ENCODE measurements around the gene ZSCAN29.

ZSCAN29 gene

GRCh38 chr15:43370975-43371974 lies at the start of gene ZSCAN29, which contains the start of gene TUBGCP4:
ZSCAN29 (minus strand) TSS chr15:43371043; CDS start chr15:43369913, 1,130 bp downstream.
TUBGCP4 (plus strand) TSS chr15:43371101; CDS start chr15:43371355, 254 bp downstream.
- peak; percentile 83 for TF ChIP-seq TAF1 (IDR thresholded peaks at IDR 0.05; ENCODE audit: low read depth)
- TF ChIP-seq CREB1 (IDR thresholded peaks at IDR 0.05; ENCODE audit: low read depth) = no peak
- 0 out of 2 replicates have a peak, but pooled peaks have one; percentile 9 for TF ChIP-seq USF1 (IDR thresholded peaks at IDR 0.05)
- TF ChIP-seq ZBTB7A (IDR thresholded peaks at IDR 0.05; ENCODE audit: low read depth) = peak; percentile 85
- TF ChIP-seq YY1 (IDR thresholded peaks at IDR 0.05; ENCODE audit: low read depth) = peak; percentile 26; the same call in 1 of the 2 replicates

DNA sequence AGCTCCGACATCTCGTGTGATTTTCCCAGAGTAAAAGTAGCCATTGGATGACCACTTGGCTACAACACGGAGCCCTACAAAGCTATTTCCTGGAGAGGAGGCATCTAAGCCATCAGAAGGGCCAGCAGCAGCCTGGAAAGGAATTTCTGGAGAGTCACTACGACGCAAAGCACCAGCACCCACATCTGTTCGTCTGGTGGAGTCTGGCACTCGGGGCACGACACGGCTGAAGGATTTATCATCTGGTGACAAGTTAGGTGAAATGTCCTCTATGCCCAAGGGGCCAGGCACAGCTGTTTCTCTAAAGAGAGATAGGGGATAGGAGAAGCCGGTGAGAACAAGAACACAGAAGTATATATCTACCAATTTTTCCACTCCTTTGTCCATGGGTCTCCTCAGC lies 49.6 kb upstream of the ZSCAN29 start:
- TF ChIP-seq TCF12 (IDR thresholded peaks at IDR 0.05; ENCODE audit: low read depth) (no peak), EGR1 (IDR thresholded peaks at IDR 0.05) (no peak), CREB1 (IDR thresholded peaks at IDR 0.05; ENCODE audit: low read depth) (no peak), ZBTB7A (IDR thresholded peaks at IDR 0.05; ENCODE audit: low read depth) (no peak), REST (IDR thresholded peaks at IDR 0.05; ENCODE audit: low read depth) (no peak), EP300 (IDR thresholded peaks at IDR 0.05; ENCODE audit: borderline replicate concordance) (no peak), USF1 (IDR thresholded peaks at IDR 0.05) (no peak), RAD21 (IDR thresholded peaks at IDR 0.05; ENCODE audit: low read depth) (no peak), TAF1 (IDR thresholded peaks at IDR 0.05; ENCODE audit: low read depth) (no peak), NFIC (IDR thresholded peaks at IDR 0.05) (no peak), MAX (IDR thresholded peaks at IDR 0.05) (no peak), YY1 (IDR thresholded peaks at IDR 0.05; ENCODE audit: low read depth) (no peak), TEAD4 (IDR thresholded peaks at IDR 0.05) (no peak), CEBPB (IDR thresholded peaks at IDR 0.05) (no peak), FOXM1 (IDR thresholded peaks at IDR 0.05; ENCODE audit: borderline replicate concordance, low read depth) (no peak)

- TF ChIP-seq REST (IDR thresholded peaks at IDR 0.05; ENCODE audit: low read depth) = no peak
- TF ChIP-seq YY1 (IDR thresholded peaks at IDR 0.05; ENCODE audit: low read depth) = no peak
- no peak for TF ChIP-seq CEBPB (IDR thresholded peaks at IDR 0.05)
- TF ChIP-seq TAF1 (IDR thresholded peaks at IDR 0.05; ENCODE audit: low read depth) = no peak
- no peak for TF ChIP-seq TEAD4 (IDR thresholded peaks at IDR 0.05)
- TF ChIP-seq NFIC (IDR thresholded peaks at IDR 0.05) = no peak
- no peak for TF ChIP-seq TCF12 (IDR thresholded peaks at IDR 0.05; ENCODE audit: low read depth)
- no peak for TF ChIP-seq RAD21 (IDR thresholded peaks at IDR 0.05; ENCODE audit: low read depth)
Measured at GRCh38 chr15:43414196-43414595, 43.4 kb upstream of the ZSCAN29 start.

- TF ChIP-seq MAX (IDR thresholded peaks at IDR 0.05) = no peak
- TF ChIP-seq CEBPB (IDR thresholded peaks at IDR 0.05) = no peak
- no peak for TF ChIP-seq REST (IDR thresholded peaks at IDR 0.05; ENCODE audit: low read depth)
- TF ChIP-seq TAF1 (IDR thresholded peaks at IDR 0.05; ENCODE audit: low read depth) = no peak
- TF ChIP-seq EP300 (IDR thresholded peaks at IDR 0.05; ENCODE audit: borderline replicate concordance) = no peak
- no peak for TF ChIP-seq RAD21 (IDR thresholded peaks at IDR 0.05; ENCODE audit: low read depth)
- TF ChIP-seq NFIC (IDR thresholded peaks at IDR 0.05) = no peak
- no peak for TF ChIP-seq TEAD4 (IDR thresholded peaks at IDR 0.05)
- TF ChIP-seq TCF12 (IDR thresholded peaks at IDR 0.05; ENCODE audit: low read depth) = no peak
- no peak for TF ChIP-seq YY1 (IDR thresholded peaks at IDR 0.05; ENCODE audit: low read depth)
- TF ChIP-seq FOXM1 (IDR thresholded peaks at IDR 0.05; ENCODE audit: borderline replicate concordance, low read depth) = no peak
- TF ChIP-seq CREB1 (IDR thresholded peaks at IDR 0.05; ENCODE audit: low read depth) = no peak
- no peak for TF ChIP-seq ZBTB7A (IDR thresholded peaks at IDR 0.05; ENCODE audit: low read depth)
- no peak for TF ChIP-seq EGR1 (IDR thresholded peaks at IDR 0.05)
Measured at GRCh38 chr15:43412096-43412495, 41.3 kb upstream of the ZSCAN29 start.

Data from Ishikawa (cell line).